Panc1 (cell line): Measurements from ENCODE around the gene ADD1. TPM values are rescaled to one million over a fixed set of nuclear protein-coding genes. Genes with fewer than 3 reads are reported as not detected.
A peak's percentile ranks its signal among the peaks of the same experiment; 100 is the strongest.

Experiments used
- ATAC-seq: fragments of 200-7000 bp; cut with Tn5 transposase; 2 replicates; pipeline ENCODE4 v1.9.1; 2020; ENCODE audit warnings: mild to moderate bottlenecking, moderate library complexity
- BruUV-seq: library from RNA; stranded (reverse); fragments of 400-500 nt; replicated peaks from 2 replicates; lab custom pipeline; 2021; lab: Mats Ljungman, UMichigan
- CTCF ChIA-PET: fragments of 300-600 bp; sonication (Branson Sonifier 250); formaldehyde crosslinking; loops from one replicate; lab custom pipeline; 2022; ENCODE audit warnings: antibody characterized with exemption; lab: Charles Lee
- POLR2A ChIA-PET: fragments of 300-600 bp; sonication (Branson Sonifier 250); formaldehyde crosslinking; loops from one replicate; lab custom pipeline; 2022; ENCODE audit warnings: antibody characterized with exemption; lab: Charles Lee
- DNase-seq: peaks from one replicate; pipeline ENCODE4 v3.0.0-alpha.2; 2010; ENCODE audit warnings: low read depth, low spot score
- H3K27ac ChIP-seq: 2 replicates; pipeline ENCODE4 v1.5.1; 2011; ENCODE audit warnings: mild to moderate bottlenecking, low read length, inconsistent platforms
- H3K27me3 ChIP-seq: fragments of 200-500 bp; sonication (Bioruptor generic); 2 replicates; pipeline ENCODE4 v1.6.0; 2014; ENCODE audit warnings: low read length, inconsistent platforms; ENCODE audit not compliant: control insufficient read depth, insufficient read depth
- H3K36me3 ChIP-seq: fragments of 200-500 bp; sonication (Bioruptor generic); 2 replicates; pipeline ENCODE4 v1.5.1; 2014; ENCODE audit warnings: inconsistent platforms, mild to moderate bottlenecking, low read length, moderate library complexity; ENCODE audit not compliant: control insufficient read depth, insufficient read depth
- H3K4me1 ChIP-seq: 2 replicates; pipeline ENCODE4 v1.5.1; 2011; ENCODE audit warnings: inconsistent platforms, mild to moderate bottlenecking, low read length, moderate library complexity; ENCODE audit not compliant: control insufficient read depth, insufficient read depth
- H3K4me3 ChIP-seq, 2 experiments: 2 replicates each; pipeline ENCODE4 v1.5.1; 2011 to 2012; ENCODE audit warnings: low read depth in 2 of 2, low read length in 2 of 2, mild to moderate bottlenecking in 2 of 2, inconsistent platforms in 1 of 2, moderate library complexity in 1 of 2
- H3K9me3 ChIP-seq: fragments of 200-500 bp; sonication (Bioruptor generic); 2 replicates; pipeline ENCODE4 v1.5.1; 2014; ENCODE audit warnings: low read depth, mild to moderate bottlenecking, inconsistent platforms, low read length, moderate library complexity; ENCODE audit not compliant: control insufficient read depth, insufficient read depth
- POLR2AphosphoS5 ChIP-seq: IDR thresholded peaks from 2 replicates; pipeline ENCODE4 v1.6.1; 2012; ENCODE audit warnings: mild to moderate bottlenecking, low read depth, low read length, moderate library complexity
- REST ChIP-seq, 2 experiments: IDR thresholded peaks; 2 replicates each; pipeline ENCODE4 v1.6.1; 2011 to 2012; ENCODE audit warnings: low read depth in 2 of 2, control low read depth in 1 of 2, low read length in 1 of 2, mild to moderate bottlenecking in 1 of 2, moderate library complexity in 1 of 2; ENCODE audit not compliant: insufficient read depth in 1 of 2
- SIN3A ChIP-seq: IDR thresholded peaks from 2 replicates; pipeline ENCODE4 v1.6.1; 2012; ENCODE audit warnings: low read depth, mild to moderate bottlenecking, low read length, moderate library complexity, borderline replicate concordance; ENCODE audit not compliant: insufficient read depth
- TCF7L2 ChIP-seq: IDR thresholded peaks from 2 replicates; pipeline ENCODE4 v1.6.1; 2011; ENCODE audit warnings: mild to moderate bottlenecking, low read depth, low read length, inconsistent platforms
- in situ Hi-C: cut with HindIII; loops from 2 replicates; pipeline ENCODE4 v1.10.0; 2016; ENCODE audit warnings: low sequenced_read_pairs, low pct_unique_long_range_greater_than_20kb
- intact Hi-C: fragments of 100-400 bp; cut with micrococcal nuclease; formaldehyde crosslinking; loops from one replicate; pipeline ENCODE4 v1.10.0; 2022; ENCODE audit not compliant: unreplicated experiment
- total RNA-seq: library from RNA; stranded (reverse); gene quantifications from one replicate; pipeline ENCODE4 v1.2.1, GENCODE V29; 2021; ENCODE audit not compliant: unreplicated experiment
- TF ChIP-seq, protein P1 (sequence below): fragments of 450-650 bp; IDR thresholded peaks from 2 replicates; pipeline ENCODE4 v1.5.1; 2017; ENCODE audit warnings: mild to moderate bottlenecking

ADD1 gene
- total RNA-seq, 1 experiment from 2014 or later: 158 TPM

DNA sequence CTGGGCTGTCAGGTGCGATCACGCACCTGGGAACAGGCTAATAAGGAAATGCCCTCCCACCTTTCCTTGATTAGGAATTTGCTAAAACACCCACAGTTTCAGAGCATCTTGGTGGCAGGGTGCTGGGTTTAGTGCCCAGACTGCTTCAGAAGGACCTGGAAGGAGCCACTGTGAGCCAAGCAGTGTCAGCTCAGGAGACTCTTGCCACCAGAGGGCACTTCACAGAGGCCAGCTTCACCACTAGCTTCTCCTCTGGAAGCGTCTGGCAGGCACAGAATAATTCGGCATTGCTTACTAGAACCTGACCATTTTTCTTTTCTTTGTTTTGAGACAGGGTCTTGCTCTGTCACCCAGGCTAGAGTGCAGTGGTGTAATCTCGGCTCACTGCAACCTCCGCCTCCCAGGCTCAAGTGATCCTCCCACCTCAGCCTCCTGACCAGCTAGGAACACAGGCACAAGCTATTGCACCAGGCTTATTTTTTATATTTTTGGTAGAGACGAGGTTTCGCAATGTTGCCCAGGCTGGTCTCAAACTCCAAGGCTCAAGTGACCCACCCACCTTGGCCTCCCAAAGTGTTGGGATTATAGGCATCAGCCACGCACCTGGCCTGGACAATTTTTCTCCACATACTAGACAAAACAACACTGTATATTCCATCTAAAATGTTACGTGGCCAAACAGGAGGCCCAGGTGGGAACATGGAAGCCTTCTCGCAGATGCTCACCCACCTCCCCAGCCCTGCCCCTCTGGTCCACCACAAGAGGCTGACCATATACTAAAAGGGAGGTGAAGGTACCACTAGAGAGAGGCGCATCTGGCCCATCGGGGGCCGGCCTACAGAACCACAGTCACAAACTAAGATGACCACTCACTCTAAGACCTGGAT, 105.5 kb downstream of the ADD1 start:
- peak; percentile 88 for ATAC-seq
- ChIA-PET CTCF (interaction anchor here (0.6 to 1.0 kb wide), 2 partner anchors 89 to 136 kb away, joined by 6 to 8 read pairs; no protein-coding TSS in a partner anchor), POLR2A (no interaction called here)
- Histone ChIP-seq H3K4me1 (no peaks in the 10 kb centered on the region), H3K27me3 (no peaks in the 10 kb centered on the region), H3K27ac (no peak overlapping the region), H3K4me3 (no peak overlapping the region), H3K36me3 (peaks cover 17% of the 10 kb centered on the region), H3K9me3 (no peaks in the 10 kb centered on the region)
- TF ChIP-seq REST (IDR thresholded peaks at IDR 0.05; ENCODE audit: insufficient read depth in 1 of 2, low read depth in 2 of 2, low read length in 1 of 2) (no peak), SIN3A (no peak), TCF7L2 (no peak), POLR2AphosphoS5 (no peak)
- TF ChIP-seq, protein P1, sequence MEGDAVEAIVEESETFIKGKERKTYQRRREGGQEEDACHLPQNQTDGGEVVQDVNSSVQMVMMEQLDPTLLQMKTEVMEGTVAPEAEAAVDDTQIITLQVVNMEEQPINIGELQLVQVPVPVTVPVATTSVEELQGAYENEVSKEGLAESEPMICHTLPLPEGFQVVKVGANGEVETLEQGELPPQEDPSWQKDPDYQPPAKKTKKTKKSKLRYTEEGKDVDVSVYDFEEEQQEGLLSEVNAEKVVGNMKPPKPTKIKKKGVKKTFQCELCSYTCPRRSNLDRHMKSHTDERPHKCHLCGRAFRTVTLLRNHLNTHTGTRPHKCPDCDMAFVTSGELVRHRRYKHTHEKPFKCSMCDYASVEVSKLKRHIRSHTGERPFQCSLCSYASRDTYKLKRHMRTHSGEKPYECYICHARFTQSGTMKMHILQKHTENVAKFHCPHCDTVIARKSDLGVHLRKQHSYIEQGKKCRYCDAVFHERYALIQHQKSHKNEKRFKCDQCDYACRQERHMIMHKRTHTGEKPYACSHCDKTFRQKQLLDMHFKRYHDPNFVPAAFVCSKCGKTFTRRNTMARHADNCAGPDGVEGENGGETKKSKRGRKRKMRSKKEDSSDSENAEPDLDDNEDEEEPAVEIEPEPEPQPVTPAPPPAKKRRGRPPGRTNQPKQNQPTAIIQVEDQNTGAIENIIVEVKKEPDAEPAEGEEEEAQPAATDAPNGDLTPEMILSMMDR: no peak
- no peak for DNase-seq
- in situ Hi-C loops (no loop called here), intact Hi-C loops (no loop called here)
- no TSS peak for BruUV-seq

GRCh38 chr4:2949782-2950125, 106.1 kb downstream of the ADD1 start:
- no peak overlapping the region for H3K27ac ChIP-seq
- no peak for ATAC-seq
- POLR2A ChIA-PET: no interaction called here
- intact Hi-C loops: no loop called here
- no peaks in the 10 kb centered on the region for H3K4me1 ChIP-seq
- H3K4me3 ChIP-seq: no peak overlapping the region
- no peaks in the 10 kb centered on the region for H3K9me3 ChIP-seq
- CTCF ChIA-PET: interaction anchor here (1.0 kb wide), 1 partner anchor 88 kb away, joined by 8 read pairs; no protein-coding TSS in a partner anchor
- no peak for DNase-seq
- TF ChIP-seq TCF7L2: no peak
- TF ChIP-seq REST (IDR thresholded peaks at IDR 0.05; ENCODE audit: insufficient read depth in 1 of 2, low read depth in 2 of 2, low read length in 1 of 2): no peak
- TF ChIP-seq, protein P1: no peak
- no peak for TF ChIP-seq POLR2AphosphoS5
- no peak for TF ChIP-seq SIN3A
- in situ Hi-C loops: no loop called here
- no peaks in the 10 kb centered on the region for H3K27me3 ChIP-seq
- peaks cover 14% of the 10 kb centered on the region for H3K36me3 ChIP-seq
- BruUV-seq: no TSS peak
